ENCODE measurements around the gene JMJD1C.

JMJD1C gene

GRCh38 chr10:63260103-63260859 lies 205.5 kb downstream of the JMJD1C start:
- no peak for DNase-seq (ENCODE audit: low read depth)
- no peak overlapping the region for H3K4me3 ChIP-seq (ENCODE audit: low read depth, low read length)
- no peak for TF ChIP-seq CTCF (IDR thresholded peaks at IDR 0.05; ENCODE audit: control insufficient read depth, extremely low read depth, insufficient read depth)

GRCh38 chr10:63258920-63259678 lies 206.7 kb downstream of the JMJD1C start:
- no peak for DNase-seq (ENCODE audit: low read depth)
- no peak for TF ChIP-seq CTCF (IDR thresholded peaks at IDR 0.05; ENCODE audit: control insufficient read depth, extremely low read depth, insufficient read depth)
- H3K4me3 ChIP-seq (ENCODE audit: low read depth, low read length): no peak overlapping the region

- no peak for TF ChIP-seq CTCF (IDR thresholded peaks at IDR 0.05; ENCODE audit: control insufficient read depth, extremely low read depth, insufficient read depth)
- no peak for DNase-seq (ENCODE audit: low read depth)
Measured at GRCh38 chr10:63257778-63258177, 208.0 kb downstream of the JMJD1C start.

DNA sequence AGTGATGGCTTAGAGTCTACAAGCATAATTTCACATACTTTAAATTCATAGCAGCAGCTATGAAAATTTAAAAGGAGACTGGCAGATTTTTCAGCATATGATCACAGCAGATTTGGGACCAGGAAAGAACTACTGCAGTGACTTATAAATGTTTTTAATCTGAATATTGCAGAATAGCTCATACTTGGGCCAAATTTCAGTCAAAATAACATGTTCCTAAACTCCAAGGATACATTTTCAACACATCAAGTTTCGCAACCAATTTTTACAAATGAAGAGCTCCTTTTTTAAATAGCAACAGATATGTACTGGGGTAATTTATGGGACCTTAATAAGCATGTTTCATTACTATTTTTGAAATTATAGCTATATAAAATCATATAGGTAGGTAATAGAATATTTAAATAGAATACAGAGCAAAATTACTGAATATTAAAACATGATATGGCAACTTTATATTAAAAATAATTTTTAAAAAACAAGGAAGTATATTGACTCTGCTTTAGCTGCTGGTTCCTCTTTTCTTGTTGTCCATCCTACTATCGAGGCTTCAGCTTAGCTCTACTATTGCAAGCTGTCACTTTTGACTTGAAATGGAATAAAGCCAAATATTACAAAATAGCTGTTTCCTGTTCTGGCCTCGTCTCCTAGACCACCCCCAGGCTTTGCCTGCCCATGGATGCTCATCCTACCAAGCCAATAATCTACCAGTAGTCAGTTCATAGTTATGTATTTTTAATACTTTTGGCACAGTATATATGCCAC lies 209.6 kb downstream of the JMJD1C start:
- DNase-seq (ENCODE audit: low read depth): no peak
- no peak overlapping the region for H3K4me3 ChIP-seq (ENCODE audit: low read depth, low read length)
- TF ChIP-seq CTCF (IDR thresholded peaks at IDR 0.05; ENCODE audit: control insufficient read depth, extremely low read depth, insufficient read depth): no peak

More at GRCh38 chr10:63257778-63258177, 208.0 kb downstream of the JMJD1C start:
- H3K4me3 ChIP-seq (ENCODE audit: low read depth, low read length): no peak overlapping the region

DNA sequence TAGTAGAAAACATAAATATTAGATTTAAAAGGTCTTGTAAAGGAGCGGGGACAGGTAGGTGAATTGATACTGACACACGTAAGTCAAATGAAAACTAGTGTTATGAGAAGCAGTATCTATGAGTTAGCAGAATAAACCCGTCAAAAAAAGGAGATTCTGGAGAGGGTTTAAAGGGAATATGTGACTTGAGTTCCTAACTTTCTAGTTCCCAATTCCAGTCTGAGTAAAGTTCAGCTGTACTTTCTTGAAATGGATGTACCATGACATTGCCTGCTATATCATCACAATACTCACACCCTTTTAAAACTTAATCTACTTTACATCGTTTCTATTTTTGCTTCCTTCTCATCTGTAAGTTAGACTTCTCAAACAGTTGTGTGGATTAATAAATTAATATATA lies 210.5 kb downstream of the JMJD1C start:
- no peak overlapping the region for H3K4me3 ChIP-seq (ENCODE audit: low read depth, low read length)
- TF ChIP-seq CTCF (IDR thresholded peaks at IDR 0.05; ENCODE audit: control insufficient read depth, extremely low read depth, insufficient read depth): no peak
- DNase-seq (ENCODE audit: low read depth): no peak

- no peak overlapping the region for H3K4me3 ChIP-seq (ENCODE audit: low read depth, low read length)
- TF ChIP-seq CTCF (IDR thresholded peaks at IDR 0.05; ENCODE audit: control insufficient read depth, extremely low read depth, insufficient read depth): no peak
- DNase-seq (ENCODE audit: low read depth): no peak
Measured at GRCh38 chr10:63253040-63253439, 212.7 kb downstream of the JMJD1C start.

Measured in LNCaP clone FGC (cell line).